A549 (cell line): ENCODE data around the gene ADK. TPM values are rescaled to one million over a fixed set of nuclear protein-coding genes. Genes with fewer than 3 reads are reported as not detected.

Source experiments
- ATAC-seq, 2 experiments: fragments of 200-7000 bp in 1 of 2; fragments of >200 bp in 1 of 2; cut with Nextera tagmentation in 1 of 2; cut with Tn5 transposase in 1 of 2; 3 replicates each; pipeline versions ENCODE4 v1.8.0 to v1.9.1; 2018 to 2020; ENCODE audit warnings: mild to moderate bottlenecking in 1 of 2, moderate library complexity in 1 of 2
- CTCF ChIA-PET: fragments of 300-600 bp; sonication (Branson Sonifier 250); formaldehyde crosslinking; extraction: SDS; loops from one replicate; lab custom pipeline; 2021; ENCODE audit warnings: antibody characterized with exemption, inconsistent platforms; lab: Yijun Ruan, JAX
- POLR2A ChIA-PET: fragments of 350-600 bp; formaldehyde crosslinking; extraction: SDS; loops from one replicate; lab custom pipeline; 2021; ENCODE audit warnings: antibody characterized with exemption, inconsistent platforms; lab: Yijun Ruan, JAX
- DNase-seq, 2 experiments: peaks; one replicate each; pipeline versions ENCODE4 v3.0.0 to v3.0.0-alpha.2; 2011 to 2016; ENCODE audit warnings: low read depth in 1 of 2, low spot score in 1 of 2
- FAIRE-seq: peaks from 2 replicates; lab custom pipeline; 2011; peaks lifted over from hg19 to GRCh38; lab: Jason Lieb, UNC
- H3K27ac ChIP-seq, 2 experiments: fragments of >200 bp; sonication (Bioruptor Twin); formaldehyde crosslinking; 3 replicates each; pipeline ENCODE4 v1.5.1; 2016 to 2017
- H3K4me1 ChIP-seq: fragments of >200 bp; sonication (Bioruptor Twin); formaldehyde crosslinking; 3 replicates; pipeline ENCODE4 v1.6.1; 2016
- H3K4me2 ChIP-seq: fragments of >200 bp; sonication (Bioruptor Twin); formaldehyde crosslinking; 3 replicates; pipeline ENCODE4 v1.6.1; 2016
- H3K4me3 ChIP-seq: fragments of >200 bp; sonication (Bioruptor Twin); formaldehyde crosslinking; 3 replicates; pipeline ENCODE4 v1.5.1; 2016
- H3K9me3 ChIP-seq: fragments of >200 bp; sonication (Bioruptor Twin); formaldehyde crosslinking; 3 replicates; pipeline ENCODE4 v1.6.1; 2016
- BHLHE40 ChIP-seq: IDR thresholded peaks from 2 replicates; pipeline ENCODE4 v1.6.1; 2012; ENCODE audit warnings: low read depth, low read length, inconsistent platforms
- EHF ChIP-seq: fragments of 250-450 bp; sonication (Bioruptor Pico); IDR thresholded peaks from 2 replicates; pipeline ENCODE4 v1.5.0; 2020; ENCODE audit warnings: mild to moderate bottlenecking
- ESRRA ChIP-seq: fragments of 150-350 bp; IDR thresholded peaks from 2 replicates; pipeline ENCODE4 v1.6.1; 2014; ENCODE audit warnings: mild to moderate bottlenecking, low read length, borderline replicate concordance
- HMGXB4 ChIP-seq: fragments of 250-450 bp; sonication (Bioruptor Pico); IDR thresholded peaks from 2 replicates; pipeline ENCODE4 v1.5.0; 2021; ENCODE audit warnings: mild to moderate bottlenecking, moderate library complexity, borderline replicate concordance
- HOXA7 ChIP-seq: fragments of 250-450 bp; sonication (Bioruptor Pico); IDR thresholded peaks from 2 replicates; pipeline ENCODE4 v1.5.0; 2020; ENCODE audit warnings: mild to moderate bottlenecking, moderate library complexity
- HOXB13 ChIP-seq: fragments of 250-450 bp; sonication (Bioruptor Pico); IDR thresholded peaks from 2 replicates; pipeline ENCODE4 v1.5.0; 2020; ENCODE audit warnings: low read depth, mild to moderate bottlenecking, moderate library complexity
- KDM1A ChIP-seq: fragments of 200-600 bp; sonication (generic); IDR thresholded peaks from 2 replicates; pipeline ENCODE4 v1.6.1; 2016; ENCODE audit warnings: low read depth, mild to moderate bottlenecking
- KDM5A ChIP-seq: fragments of 200-600 bp; sonication (generic); IDR thresholded peaks from 2 replicates; pipeline ENCODE4 v1.6.1; 2016; ENCODE audit warnings: antibody characterized with exemption, mild to moderate bottlenecking
- MAFK ChIP-seq: fragments of 450-650 bp; IDR thresholded peaks from 2 replicates; pipeline ENCODE4 v1.6.1; 2014; ENCODE audit not compliant: partially characterized antibody
- MAZ ChIP-seq: fragments of 150-350 bp; IDR thresholded peaks from 2 replicates; pipeline ENCODE4 v1.6.1; 2014; ENCODE audit warnings: antibody characterized with exemption, low read depth, low read length, borderline replicate concordance
- MYC ChIP-seq: IDR thresholded peaks from 2 replicates; pipeline ENCODE4 v1.6.1; 2012; ENCODE audit warnings: mild to moderate bottlenecking, inconsistent platforms, low read length, improper control_type of control experiment, borderline replicate concordance
- SMC3 ChIP-seq: fragments of >200 bp; sonication (Bioruptor Twin); formaldehyde crosslinking; IDR thresholded peaks from 3 replicates; pipeline ENCODE4 v1.6.1; 2018; ENCODE audit warnings: inconsistent platforms
- SREBF2 ChIP-seq: fragments of 450-650 bp; IDR thresholded peaks from 2 replicates; pipeline ENCODE4 v1.6.1; 2014; ENCODE audit warnings: mild to moderate bottlenecking, moderate library complexity
- TFCP2L1 ChIP-seq: fragments of 250-450 bp; sonication (Bioruptor Pico); IDR thresholded peaks from 2 replicates; pipeline ENCODE4 v1.5.0; 2021; ENCODE audit warnings: mild to moderate bottlenecking
- USF2 ChIP-seq: fragments of 450-650 bp; IDR thresholded peaks from 2 replicates; pipeline ENCODE4 v1.6.1; 2014; ENCODE audit warnings: antibody characterized with exemption
- WGBS: methylation state at CpG from one replicate; pipeline ENCODE4 v1.1.6; 2017; ENCODE audit errors: missing lambda C conversion rate; 5-methylcytosine and 5-hydroxymethylcytosine counted together
- polyA plus RNA-seq, 4 experiments: library from polyadenylated mRNA; depleted of rRNA in 3 of 4; stranded (reverse); fragments of >200 nt; fragmentation: RNase III in 1 of 4; extraction: RNeasy Plus Mini Kit Qiagen cat#74134 plus additional on column Dnase treatment in 1 of 4; gene quantifications; 2 replicates in 3 of 4; 3 replicates in 1 of 4; pipeline ENCODE4 v1.2.3, GENCODE V29; 2011 to 2017
- TF ChIP-seq, protein P1 (sequence below): fragments of 250-450 bp; sonication (Bioruptor Pico); IDR thresholded peaks from 2 replicates; pipeline ENCODE4 v1.5.0; 2020; ENCODE audit warnings: low read depth, mild to moderate bottlenecking, moderate library complexity
- TF ChIP-seq, protein P2 (sequence below): fragments of >200 bp; sonication (Bioruptor Twin); formaldehyde crosslinking; IDR thresholded peaks from 3 replicates; pipeline ENCODE4 v1.6.1; 2016
- TF ChIP-seq, protein P3 (sequence below): fragments of 150-350 bp; IDR thresholded peaks from 2 replicates; pipeline ENCODE4 v1.6.1; 2014; ENCODE audit warnings: low read depth, mild to moderate bottlenecking, low read length

Gene ADK
- polyA plus RNA-seq, 2 of the 4 experiments (the other 2 are of a cell fraction) = 35.8 to 40.7 TPM

GRCh38 chr10:74628136-74628535 is 477.1 kb downstream of the ADK start:
- no peak overlapping the region for H3K4me2 ChIP-seq
- 55% methylated on average over 2 of the region's 2 CpGs for WGBS
- no peaks in the 10 kb centered on the region for H3K4me1 ChIP-seq
- TF ChIP-seq HMGXB4 (CRISPR knock-in tag) (no peak), KDM5A (no peak)
- H3K27ac ChIP-seq = no peak overlapping the region
- CTCF ChIA-PET = interaction anchor here (0.7 to 0.9 kb wide), 2 partner anchors 10 to 92 kb away, joined by 4 to 5 read pairs; no protein-coding TSS in a partner anchor
- H3K4me3 ChIP-seq = no peak overlapping the region
- ATAC-seq (no peak), DNase-seq (no peak), FAIRE-seq (no peak)
- H3K9me3 ChIP-seq = no peaks in the 10 kb centered on the region
- POLR2A ChIA-PET = no interaction called here

DNA sequence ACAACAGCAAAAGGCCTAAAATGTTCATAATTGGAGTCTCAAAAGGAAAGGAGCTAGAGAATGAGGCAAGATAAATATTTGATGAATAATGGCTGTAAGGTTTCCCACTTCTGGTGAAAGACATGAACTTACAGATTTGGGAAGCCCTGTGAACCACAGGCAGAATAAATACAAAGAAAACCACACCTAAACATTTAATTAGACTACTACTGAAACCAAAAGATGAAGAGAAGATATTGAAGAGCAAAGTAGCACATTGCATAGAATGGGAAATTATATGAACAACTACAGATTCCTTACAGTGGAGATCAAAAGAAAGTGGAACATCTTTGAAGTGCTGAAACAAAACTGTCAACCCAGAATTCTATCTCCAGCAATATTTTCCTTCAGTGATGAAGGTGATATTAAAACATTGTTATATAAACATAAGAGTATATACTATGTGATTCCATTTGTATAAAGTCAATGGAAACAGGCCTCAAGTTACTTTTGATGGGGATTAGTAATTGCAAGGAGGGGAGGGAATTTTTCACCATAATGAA is 484.0 kb downstream of the ADK start:
- no peak overlapping the region for H3K4me3 ChIP-seq
- DNase-seq (no peak), FAIRE-seq (no peak), ATAC-seq (no peak)
- ChIA-PET POLR2A (no interaction called here), CTCF (interaction anchor here (2.1 kb wide), 1 partner anchor 17 kb away, joined by 6 read pairs; no protein-coding TSS in a partner anchor)
- no peaks in the 10 kb centered on the region for H3K9me3 ChIP-seq
- no peak for TF ChIP-seq HMGXB4 (CRISPR knock-in tag)
- TF ChIP-seq, protein P1, sequence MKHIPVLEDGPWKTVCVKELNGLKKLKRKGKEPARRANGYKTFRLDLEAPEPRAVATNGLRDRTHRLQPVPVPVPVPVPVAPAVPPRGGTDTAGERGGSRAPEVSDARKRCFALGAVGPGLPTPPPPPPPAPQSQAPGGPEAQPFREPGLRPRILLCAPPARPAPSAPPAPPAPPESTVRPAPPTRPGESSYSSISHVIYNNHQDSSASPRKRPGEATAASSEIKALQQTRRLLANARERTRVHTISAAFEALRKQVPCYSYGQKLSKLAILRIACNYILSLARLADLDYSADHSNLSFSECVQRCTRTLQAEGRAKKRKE (CRISPR knock-in tag) = no peak
- TF ChIP-seq HOXA7 (CRISPR knock-in tag) = no peak
- TF ChIP-seq ESRRA = no peak
- TF ChIP-seq, protein P2, sequence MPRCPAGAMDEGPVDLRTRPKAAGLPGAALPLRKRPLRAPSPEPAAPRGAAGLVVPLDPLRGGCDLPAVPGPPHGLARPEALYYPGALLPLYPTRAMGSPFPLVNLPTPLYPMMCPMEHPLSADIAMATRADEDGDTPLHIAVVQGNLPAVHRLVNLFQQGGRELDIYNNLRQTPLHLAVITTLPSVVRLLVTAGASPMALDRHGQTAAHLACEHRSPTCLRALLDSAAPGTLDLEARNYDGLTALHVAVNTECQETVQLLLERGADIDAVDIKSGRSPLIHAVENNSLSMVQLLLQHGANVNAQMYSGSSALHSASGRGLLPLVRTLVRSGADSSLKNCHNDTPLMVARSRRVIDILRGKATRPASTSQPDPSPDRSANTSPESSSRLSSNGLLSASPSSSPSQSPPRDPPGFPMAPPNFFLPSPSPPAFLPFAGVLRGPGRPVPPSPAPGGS = no peak
- TF ChIP-seq BHLHE40 = no peak
- no peak for TF ChIP-seq MAFK
- no peak for TF ChIP-seq EHF
- TF ChIP-seq SREBF2 = no peak
- no peak for TF ChIP-seq KDM1A
- no peaks in the 10 kb centered on the region for H3K4me1 ChIP-seq
- H3K27ac ChIP-seq = no peak overlapping the region
- H3K4me2 ChIP-seq = no peak overlapping the region

GRCh38 chr10:74635655-74636054 is 484.6 kb downstream of the ADK start:
- ATAC-seq (no peak), FAIRE-seq (no peak), DNase-seq (no peak)
- no peaks in the 10 kb centered on the region for H3K4me1 ChIP-seq
- no peak for TF ChIP-seq SMC3
- no peak for TF ChIP-seq MAZ
- TF ChIP-seq USF2 = no peak
- TF ChIP-seq, protein P3, sequence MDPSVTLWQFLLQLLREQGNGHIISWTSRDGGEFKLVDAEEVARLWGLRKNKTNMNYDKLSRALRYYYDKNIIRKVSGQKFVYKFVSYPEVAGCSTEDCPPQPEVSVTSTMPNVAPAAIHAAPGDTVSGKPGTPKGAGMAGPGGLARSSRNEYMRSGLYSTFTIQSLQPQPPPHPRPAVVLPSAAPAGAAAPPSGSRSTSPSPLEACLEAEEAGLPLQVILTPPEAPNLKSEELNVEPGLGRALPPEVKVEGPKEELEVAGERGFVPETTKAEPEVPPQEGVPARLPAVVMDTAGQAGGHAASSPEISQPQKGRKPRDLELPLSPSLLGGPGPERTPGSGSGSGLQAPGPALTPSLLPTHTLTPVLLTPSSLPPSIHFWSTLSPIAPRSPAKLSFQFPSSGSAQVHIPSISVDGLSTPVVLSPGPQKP = no peak
- TF ChIP-seq MYC = no peak
- no peak for TF ChIP-seq TFCP2L1 (CRISPR knock-in tag)
- TF ChIP-seq HOXB13 (CRISPR knock-in tag) = no peak
- no peak overlapping the region for H3K4me2 ChIP-seq
- no peak overlapping the region for H3K4me3 ChIP-seq
- POLR2A ChIA-PET = no interaction called here
- H3K27ac ChIP-seq = no peak overlapping the region
- CTCF ChIA-PET = no interaction called here
- WGBS = 93% methylated on average over 4 of the region's 4 CpGs
- no peaks in the 10 kb centered on the region for H3K9me3 ChIP-seq
